ENCODE results near the gene UBE2Q2.
"Not testable (repeated sequence)": the region's sequence is repeated elsewhere in the genome, so short reads cannot be mapped to it uniquely, and the experiment has no call there.

UBE2Q2 gene

GRCh38 chr15:75869446-75869845 lies 26.2 kb downstream of the UBE2Q2 start:
- Histone ChIP-seq H3K27ac (ENCODE audit: low read depth, low read length) (no peak overlapping the region), H3K9me3 (ENCODE audit: low read length) (no peaks in the 10 kb centered on the region), H3K9ac (ENCODE audit: low read length) (no peak overlapping the region)

GRCh38 chr15:75871589-75871988 lies 28.3 kb downstream of the UBE2Q2 start:
- not testable (repeated sequence) for H3K9me3 ChIP-seq (ENCODE audit: low read length); H3K9ac ChIP-seq (ENCODE audit: low read length); H3K27me3 ChIP-seq (ENCODE audit: control insufficient read depth in 1 of 2, insufficient read depth in 2 of 2, low read length in 2 of 2); H3K27ac ChIP-seq (ENCODE audit: low read depth, low read length); H3K4me3 ChIP-seq (ENCODE audit: low read depth in 1 of 2, low read length in 2 of 2); H3K4me1 ChIP-seq (ENCODE audit: insufficient read depth, low read length)
- peaks cover 33% of the 10 kb centered on the region for H3K36me3 ChIP-seq (ENCODE audit: insufficient read depth, low read length)

More at GRCh38 chr15:75869446-75869845, 26.2 kb downstream of the UBE2Q2 start:
- no peaks in the 10 kb centered on the region for H3K4me1 ChIP-seq (ENCODE audit: insufficient read depth, low read length)
- no peaks in the 10 kb centered on the region for H3K27me3 ChIP-seq (ENCODE audit: control insufficient read depth in 1 of 2, insufficient read depth in 2 of 2, low read length in 2 of 2)
- no peak overlapping the region for H3K4me3 ChIP-seq (ENCODE audit: low read depth in 1 of 2, low read length in 2 of 2)
- H3K36me3 ChIP-seq (ENCODE audit: insufficient read depth, low read length) = peaks cover 31% of the 10 kb centered on the region

- Histone ChIP-seq H3K4me1 (ENCODE audit: insufficient read depth, low read length) (no peaks in the 10 kb centered on the region), H3K27ac (ENCODE audit: low read depth, low read length) (no peak overlapping the region), H3K36me3 (ENCODE audit: insufficient read depth, low read length) (peaks cover 33% of the 10 kb centered on the region), H3K9me3 (ENCODE audit: low read length) (no peaks in the 10 kb centered on the region), H3K27me3 (ENCODE audit: control insufficient read depth in 1 of 2, insufficient read depth in 2 of 2, low read length in 2 of 2) (no peaks in the 10 kb centered on the region), H3K9ac (ENCODE audit: low read length) (no peak overlapping the region), H3K4me3 (ENCODE audit: low read depth in 1 of 2, low read length in 2 of 2) (no peak overlapping the region)
These were observed 29.2 kb downstream of the UBE2Q2 start for GRCh38 chr15:75872403-75872990.

GRCh38 chr15:75884041-75884440 lies 40.8 kb downstream of the UBE2Q2 start:
- Histone ChIP-seq H3K27ac (ENCODE audit: low read depth, low read length) (no peak overlapping the region), H3K27me3 (ENCODE audit: control insufficient read depth in 1 of 2, insufficient read depth in 2 of 2, low read length in 2 of 2) (no peaks in the 10 kb centered on the region), H3K4me1 (ENCODE audit: insufficient read depth, low read length) (no peaks in the 10 kb centered on the region), H3K36me3 (ENCODE audit: insufficient read depth, low read length) (peaks cover 6% of the 10 kb centered on the region), H3K9me3 (ENCODE audit: low read length) (no peaks in the 10 kb centered on the region), H3K4me3 (ENCODE audit: low read depth in 1 of 2, low read length in 2 of 2) (no peak overlapping the region), H3K9ac (ENCODE audit: low read length) (no peak overlapping the region)

- no peaks in the 10 kb centered on the region for H3K27me3 ChIP-seq (ENCODE audit: control insufficient read depth in 1 of 2, insufficient read depth in 2 of 2, low read length in 2 of 2)
- peaks cover 13% of the 10 kb centered on the region for H3K36me3 ChIP-seq (ENCODE audit: insufficient read depth, low read length)
- no peak overlapping the region for H3K27ac ChIP-seq (ENCODE audit: low read depth, low read length)
- no peak overlapping the region for H3K4me3 ChIP-seq (ENCODE audit: low read depth in 1 of 2, low read length in 2 of 2)
- no peaks in the 10 kb centered on the region for H3K4me1 ChIP-seq (ENCODE audit: insufficient read depth, low read length)
- H3K9me3 ChIP-seq (ENCODE audit: low read length) = no peaks in the 10 kb centered on the region
- no peak overlapping the region for H3K9ac ChIP-seq (ENCODE audit: low read length)
These were observed 43.9 kb downstream of the UBE2Q2 start for GRCh38 chr15:75887178-75887577.

- Histone ChIP-seq H3K27ac (ENCODE audit: low read depth, low read length) (no peak overlapping the region), H3K36me3 (ENCODE audit: insufficient read depth, low read length) (peaks cover 13% of the 10 kb centered on the region), H3K27me3 (ENCODE audit: control insufficient read depth in 1 of 2, insufficient read depth in 2 of 2, low read length in 2 of 2) (no peaks in the 10 kb centered on the region), H3K4me1 (ENCODE audit: insufficient read depth, low read length) (no peaks in the 10 kb centered on the region), H3K4me3 (ENCODE audit: low read depth in 1 of 2, low read length in 2 of 2) (no peak overlapping the region), H3K9ac (ENCODE audit: low read length) (no peak overlapping the region), H3K9me3 (ENCODE audit: low read length) (no peaks in the 10 kb centered on the region)
These were observed 48.6 kb downstream of the UBE2Q2 start for GRCh38 chr15:75891895-75892294.

GRCh38 chr15:75895731-75896130 lies 52.5 kb downstream of the UBE2Q2 start:
- Histone ChIP-seq H3K27ac (ENCODE audit: low read depth, low read length) (no peak overlapping the region), H3K4me3 (ENCODE audit: low read depth in 1 of 2, low read length in 2 of 2) (no peak overlapping the region), H3K27me3 (ENCODE audit: control insufficient read depth in 1 of 2, insufficient read depth in 2 of 2, low read length in 2 of 2) (no peaks in the 10 kb centered on the region), H3K9ac (ENCODE audit: low read length) (no peak overlapping the region), H3K9me3 (ENCODE audit: low read length) (no peaks in the 10 kb centered on the region), H3K4me1 (ENCODE audit: insufficient read depth, low read length) (no peaks in the 10 kb centered on the region), H3K36me3 (ENCODE audit: insufficient read depth, low read length) (peaks cover 10% of the 10 kb centered on the region)

GRCh38 chr15:75900577-75900976 lies 57.3 kb downstream of the UBE2Q2 start:
- Histone ChIP-seq H3K4me1 (ENCODE audit: insufficient read depth, low read length) (peaks cover 15% of the 10 kb centered on the region), H3K4me3 (ENCODE audit: low read depth in 1 of 2, low read length in 2 of 2) (no peak overlapping the region), H3K27ac (ENCODE audit: low read depth, low read length) (no peak overlapping the region), H3K9me3 (ENCODE audit: low read length) (no peaks in the 10 kb centered on the region), H3K9ac (ENCODE audit: low read length) (no peak overlapping the region), H3K36me3 (ENCODE audit: insufficient read depth, low read length) (peaks cover 3% of the 10 kb centered on the region), H3K27me3 (ENCODE audit: control insufficient read depth in 1 of 2, insufficient read depth in 2 of 2, low read length in 2 of 2) (no peaks in the 10 kb centered on the region)

- Histone ChIP-seq H3K36me3 (ENCODE audit: insufficient read depth, low read length) (peaks cover 8% of the 10 kb centered on the region), H3K9ac (ENCODE audit: low read length) (no peak overlapping the region), H3K4me1 (ENCODE audit: insufficient read depth, low read length) (peaks cover 22% of the 10 kb centered on the region), H3K27ac (ENCODE audit: low read depth, low read length) (no peak overlapping the region), H3K9me3 (ENCODE audit: low read length) (no peaks in the 10 kb centered on the region), H3K4me3 (ENCODE audit: low read depth in 1 of 2, low read length in 2 of 2) (no peak overlapping the region), H3K27me3 (ENCODE audit: control insufficient read depth in 1 of 2, insufficient read depth in 2 of 2, low read length in 2 of 2) (no peaks in the 10 kb centered on the region)
These were observed 58.9 kb downstream of the UBE2Q2 start for GRCh38 chr15:75902129-75902557.

- H3K4me1 ChIP-seq (ENCODE audit: insufficient read depth, low read length) = peaks cover 22% of the 10 kb centered on the region
- H3K36me3 ChIP-seq (ENCODE audit: insufficient read depth, low read length) = peaks cover 8% of the 10 kb centered on the region
- H3K27me3 ChIP-seq (ENCODE audit: control insufficient read depth in 1 of 2, insufficient read depth in 2 of 2, low read length in 2 of 2) = no peaks in the 10 kb centered on the region
- H3K4me3 ChIP-seq (ENCODE audit: low read depth in 1 of 2, low read length in 2 of 2) = peak within 1 kb of the TSS; percentile 77 to 85
- H3K9me3 ChIP-seq (ENCODE audit: low read length) = no peaks in the 10 kb centered on the region
- peak within 1 kb of the TSS; percentile 87 for H3K9ac ChIP-seq (ENCODE audit: low read length)
- H3K27ac ChIP-seq (ENCODE audit: low read depth, low read length) = peak within 1 kb of the TSS; percentile 62
These were observed 60.3 kb downstream of the UBE2Q2 start, which contains the start of gene FBXO22 for GRCh38 chr15:75903331-75904239. TSS of gene FBXO22 (plus strand) at chr15:75903878. CDS start at chr15:75903964, 86 bp downstream.

GRCh38 chr15:75905231-75905630 lies 62.0 kb downstream of the UBE2Q2 start:
- peaks cover 8% of the 10 kb centered on the region for H3K36me3 ChIP-seq (ENCODE audit: insufficient read depth, low read length)
- no peaks in the 10 kb centered on the region for H3K27me3 ChIP-seq (ENCODE audit: control insufficient read depth in 1 of 2, insufficient read depth in 2 of 2, low read length in 2 of 2)
- H3K4me1 ChIP-seq (ENCODE audit: insufficient read depth, low read length) = peaks cover 22% of the 10 kb centered on the region
- no peak overlapping the region for H3K27ac ChIP-seq (ENCODE audit: low read depth, low read length)
- no peaks in the 10 kb centered on the region for H3K9me3 ChIP-seq (ENCODE audit: low read length)
- no peak overlapping the region for H3K9ac ChIP-seq (ENCODE audit: low read length)
- H3K4me3 ChIP-seq (ENCODE audit: low read depth in 1 of 2, low read length in 2 of 2) = no peak overlapping the region
